Measurements from ENCODE around the gene OR6Y1. TPM values are rescaled to one million over a fixed set of nuclear protein-coding genes. Genes with fewer than 3 reads are reported as not detected.

OR6Y1 gene
- total and polyA plus RNA-seq, 2 of the 4 experiments (the other 2 are of a cell fraction) = not detected

DNA sequence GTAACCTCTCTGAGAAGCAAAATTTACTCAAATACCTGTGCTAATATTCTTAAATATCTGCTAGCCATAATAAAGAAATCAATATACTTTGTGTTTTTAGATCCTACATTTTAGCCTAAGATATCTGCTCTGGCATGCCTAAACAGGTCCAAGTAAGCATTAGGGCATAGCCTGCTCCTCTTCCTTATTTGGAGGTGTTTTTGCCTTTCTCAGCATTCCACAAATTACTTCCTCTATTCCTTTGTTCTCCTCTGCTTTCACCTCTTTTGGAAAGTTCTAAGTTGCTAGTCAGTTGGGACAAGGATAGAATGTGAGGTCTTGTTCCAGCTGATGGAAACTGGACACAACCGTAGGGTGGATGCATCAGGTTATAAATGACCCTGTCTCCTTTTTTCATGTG, 32.7 kb upstream of the OR6Y1 start:
- TF ChIP-seq CHD1 (IDR thresholded peaks at IDR 0.05; ENCODE audit: low read depth, low read length) (no peak), MAZ (IDR thresholded peaks at IDR 0.05; ENCODE audit: borderline replicate concordance, low read depth, low read length) (no peak), POLR2A (IDR thresholded peaks at IDR 0.05; ENCODE audit: low read depth, low read length) (no peak), RAD21 (IDR thresholded peaks at IDR 0.05; ENCODE audit: low read length) (no peak), MXI1 (IDR thresholded peaks at IDR 0.05; ENCODE audit: borderline replicate concordance, low read depth, low read length) (no peak), FOS (IDR thresholded peaks at IDR 0.05; ENCODE audit: low read depth, low read length) (no peak), RFX5 (IDR thresholded peaks at IDR 0.05; ENCODE audit: low read depth, low read length) (no peak), RCOR1 (IDR thresholded peaks at IDR 0.05; ENCODE audit: insufficient replicate concordance, low read length) (no peak), BHLHE40 (IDR thresholded peaks at IDR 0.05; ENCODE audit: low read depth, low read length) (no peak), SMC3 (IDR thresholded peaks at IDR 0.05; ENCODE audit: low read depth, low read length) (no peak), CEBPB (IDR thresholded peaks at IDR 0.05; ENCODE audit: low read depth, low read length) (no peak), MAFK (IDR thresholded peaks at IDR 0.05; ENCODE audit: low read depth, low read length) (no peak), NFE2L2 (IDR thresholded peaks at IDR 0.05; ENCODE audit: low read depth, low read length) (no peak)
- TF ChIP-seq, protein P1, sequence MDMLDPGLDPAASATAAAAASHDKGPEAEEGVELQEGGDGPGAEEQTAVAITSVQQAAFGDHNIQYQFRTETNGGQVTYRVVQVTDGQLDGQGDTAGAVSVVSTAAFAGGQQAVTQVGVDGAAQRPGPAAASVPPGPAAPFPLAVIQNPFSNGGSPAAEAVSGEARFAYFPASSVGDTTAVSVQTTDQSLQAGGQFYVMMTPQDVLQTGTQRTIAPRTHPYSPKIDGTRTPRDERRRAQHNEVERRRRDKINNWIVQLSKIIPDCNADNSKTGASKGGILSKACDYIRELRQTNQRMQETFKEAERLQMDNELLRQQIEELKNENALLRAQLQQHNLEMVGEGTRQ (IDR thresholded peaks at IDR 0.05; ENCODE audit: low read depth, low read length) = no peak
- TF ChIP-seq, protein P2, sequence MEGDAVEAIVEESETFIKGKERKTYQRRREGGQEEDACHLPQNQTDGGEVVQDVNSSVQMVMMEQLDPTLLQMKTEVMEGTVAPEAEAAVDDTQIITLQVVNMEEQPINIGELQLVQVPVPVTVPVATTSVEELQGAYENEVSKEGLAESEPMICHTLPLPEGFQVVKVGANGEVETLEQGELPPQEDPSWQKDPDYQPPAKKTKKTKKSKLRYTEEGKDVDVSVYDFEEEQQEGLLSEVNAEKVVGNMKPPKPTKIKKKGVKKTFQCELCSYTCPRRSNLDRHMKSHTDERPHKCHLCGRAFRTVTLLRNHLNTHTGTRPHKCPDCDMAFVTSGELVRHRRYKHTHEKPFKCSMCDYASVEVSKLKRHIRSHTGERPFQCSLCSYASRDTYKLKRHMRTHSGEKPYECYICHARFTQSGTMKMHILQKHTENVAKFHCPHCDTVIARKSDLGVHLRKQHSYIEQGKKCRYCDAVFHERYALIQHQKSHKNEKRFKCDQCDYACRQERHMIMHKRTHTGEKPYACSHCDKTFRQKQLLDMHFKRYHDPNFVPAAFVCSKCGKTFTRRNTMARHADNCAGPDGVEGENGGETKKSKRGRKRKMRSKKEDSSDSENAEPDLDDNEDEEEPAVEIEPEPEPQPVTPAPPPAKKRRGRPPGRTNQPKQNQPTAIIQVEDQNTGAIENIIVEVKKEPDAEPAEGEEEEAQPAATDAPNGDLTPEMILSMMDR (conservative IDR thresholded peaks at IDR 0.05; ENCODE audit: low read depth, low read length) = no peak
- TF ChIP-seq, protein P3, sequence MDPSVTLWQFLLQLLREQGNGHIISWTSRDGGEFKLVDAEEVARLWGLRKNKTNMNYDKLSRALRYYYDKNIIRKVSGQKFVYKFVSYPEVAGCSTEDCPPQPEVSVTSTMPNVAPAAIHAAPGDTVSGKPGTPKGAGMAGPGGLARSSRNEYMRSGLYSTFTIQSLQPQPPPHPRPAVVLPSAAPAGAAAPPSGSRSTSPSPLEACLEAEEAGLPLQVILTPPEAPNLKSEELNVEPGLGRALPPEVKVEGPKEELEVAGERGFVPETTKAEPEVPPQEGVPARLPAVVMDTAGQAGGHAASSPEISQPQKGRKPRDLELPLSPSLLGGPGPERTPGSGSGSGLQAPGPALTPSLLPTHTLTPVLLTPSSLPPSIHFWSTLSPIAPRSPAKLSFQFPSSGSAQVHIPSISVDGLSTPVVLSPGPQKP (IDR thresholded peaks at IDR 0.05; ENCODE audit: borderline replicate concordance, low read depth, low read length) = no peak
- H4K20me1 ChIP-seq (ENCODE audit: insufficient read depth, low read length) = no peaks in the 10 kb centered on the region
- H2BK5ac ChIP-seq (ENCODE audit: low read depth, low read length, poor library complexity, severe bottlenecking) = no peak overlapping the region
- no peak overlapping the region for H3K4ac ChIP-seq (ENCODE audit: low read depth, low read length)
- POLR2A ChIA-PET (ENCODE audit: unreplicated experiment) = no interaction called here
- H3K4me2 ChIP-seq (ENCODE audit: low read depth, low read length) = no peak overlapping the region
- WGBS, 2 experiments (ENCODE audit: extremely low coverage in 2 of 2, insufficient read length in 1 of 2) = no CpG with 5 or more reads among the region's 1 CpG
- no peak overlapping the region for H2BK120ac ChIP-seq (ENCODE audit: low read depth, low read length)
- CTCF ChIA-PET = no interaction called here
- in situ Hi-C loops (cut with MboI; ENCODE audit: low sequenced_read_pairs) = no loop called here
- no peak overlapping the region for H3K56ac ChIP-seq (ENCODE audit: extremely low read depth, insufficient read depth, low read length)
- intact Hi-C loops (cut with micrococcal nuclease) = no loop called here
- no peak overlapping the region for H2AK9ac ChIP-seq (replicated peaks; ENCODE audit: low read depth, low read length, poor library complexity)
- no peak overlapping the region for H2BK15ac ChIP-seq (ENCODE audit: low read depth, low read length)
- H3K27me3 ChIP-seq (ENCODE audit: control insufficient read depth, insufficient read depth, low read length) = no peaks in the 10 kb centered on the region
- H3K9me3 ChIP-seq (ENCODE audit: control insufficient read depth, insufficient read depth, low read length) = peaks cover 5% of the 10 kb centered on the region; the same call in 1 of the 2 replicates
- H2AFZ ChIP-seq (replicated peaks; ENCODE audit: low read length, poor library complexity) = no peak overlapping the region
- no peaks in the 10 kb centered on the region for H3K9me1 ChIP-seq (ENCODE audit: insufficient read depth, low read length)
- no peak overlapping the region for H2BK20ac ChIP-seq (ENCODE audit: low read depth, low read length)
- H3K9ac ChIP-seq (ENCODE audit: low read depth, low read length) = no peak overlapping the region
- no peak for ATAC-seq (ENCODE audit: low read depth)
- no peak overlapping the region for H4K91ac ChIP-seq (ENCODE audit: insufficient read depth, low read depth, low read length)
- H2AK5ac ChIP-seq (ENCODE audit: low read depth, low read length) = no peak overlapping the region
- no peak overlapping the region for H3K4me3 ChIP-seq (ENCODE audit: insufficient read depth, low read depth, low read length)
- no peak overlapping the region for H3K14ac ChIP-seq (replicated peaks; ENCODE audit: low read depth, low read length)
- no peak overlapping the region for H3K23ac ChIP-seq (ENCODE audit: low read depth, low read length)
- H3K36me3 ChIP-seq (ENCODE audit: control insufficient read depth, insufficient read depth, low read length) = no peaks in the 10 kb centered on the region
- no peak overlapping the region for H3K27ac ChIP-seq (ENCODE audit: insufficient read depth, low read length)
- H4K5ac ChIP-seq (ENCODE audit: low read depth, low read length) = no peak overlapping the region
- no TSS peak for BruUV-seq (replicated peaks)
- dilution Hi-C loops (cut with HindIII; ENCODE audit: low sequenced_read_pairs, unreplicated experiment) = no loop called here
- H4K8ac ChIP-seq (ENCODE audit: low read depth in 2 of 2, low read length in 2 of 2) = no peak overlapping the region
- DNase-seq = no peak
- no peak overlapping the region for H3K18ac ChIP-seq (ENCODE audit: low read depth, low read length)
- H3K79me1 ChIP-seq (ENCODE audit: low read depth in 1 of 2, low read length in 2 of 2) = no peaks in the 10 kb centered on the region
- no peaks in the 10 kb centered on the region for H3K4me1 ChIP-seq (ENCODE audit: control insufficient read depth, insufficient read depth, low read length)

All from IMR-90 (cell line).